ENCODE measurements around the gene NIPA2.

NIPA2 gene

GRCh38 chr15:22916606-22917350 is 78.3 kb downstream of the NIPA2 start:
- TF ChIP-seq, protein P1, sequence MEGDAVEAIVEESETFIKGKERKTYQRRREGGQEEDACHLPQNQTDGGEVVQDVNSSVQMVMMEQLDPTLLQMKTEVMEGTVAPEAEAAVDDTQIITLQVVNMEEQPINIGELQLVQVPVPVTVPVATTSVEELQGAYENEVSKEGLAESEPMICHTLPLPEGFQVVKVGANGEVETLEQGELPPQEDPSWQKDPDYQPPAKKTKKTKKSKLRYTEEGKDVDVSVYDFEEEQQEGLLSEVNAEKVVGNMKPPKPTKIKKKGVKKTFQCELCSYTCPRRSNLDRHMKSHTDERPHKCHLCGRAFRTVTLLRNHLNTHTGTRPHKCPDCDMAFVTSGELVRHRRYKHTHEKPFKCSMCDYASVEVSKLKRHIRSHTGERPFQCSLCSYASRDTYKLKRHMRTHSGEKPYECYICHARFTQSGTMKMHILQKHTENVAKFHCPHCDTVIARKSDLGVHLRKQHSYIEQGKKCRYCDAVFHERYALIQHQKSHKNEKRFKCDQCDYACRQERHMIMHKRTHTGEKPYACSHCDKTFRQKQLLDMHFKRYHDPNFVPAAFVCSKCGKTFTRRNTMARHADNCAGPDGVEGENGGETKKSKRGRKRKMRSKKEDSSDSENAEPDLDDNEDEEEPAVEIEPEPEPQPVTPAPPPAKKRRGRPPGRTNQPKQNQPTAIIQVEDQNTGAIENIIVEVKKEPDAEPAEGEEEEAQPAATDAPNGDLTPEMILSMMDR (IDR thresholded peaks at IDR 0.05; ENCODE audit: borderline replicate concordance, insufficient read depth, low read depth, low read length), result no peak
- no peak overlapping the region for H3K4me3 ChIP-seq (ENCODE audit: low read depth, low read length)

- H3K4me3 ChIP-seq (ENCODE audit: low read depth, low read length), result no peak overlapping the region
Observed at GRCh38 chr15:22917556-22917955, 79.1 kb downstream of the NIPA2 start.

More at GRCh38 chr15:22917556-22917955, 79.1 kb downstream of the NIPA2 start:
- TF ChIP-seq, protein P1 (IDR thresholded peaks at IDR 0.05; ENCODE audit: borderline replicate concordance, insufficient read depth, low read depth, low read length), result no peak
